Caco-2 (cell line): Measurements from ENCODE around the gene MKNK2. TPM values are rescaled to one million over a fixed set of nuclear protein-coding genes. Genes with fewer than 3 reads are reported as not detected.
A peak's percentile ranks its signal among the peaks of the same experiment; 100 is the strongest.

Source experiments
- BruUV-seq: library from RNA; stranded (reverse); fragments of 400-500 nt; replicated peaks from 2 replicates; lab custom pipeline; 2021; lab: Mats Ljungman, UMichigan
- CTCF ChIA-PET: fragments of 300-600 bp; sonication (Branson Sonifier 250); formaldehyde crosslinking; loops from one replicate; lab custom pipeline; 2022; ENCODE audit warnings: antibody characterized with exemption; lab: Charles Lee
- POLR2A ChIA-PET: fragments of 300-600 bp; sonication (Branson Sonifier 250); formaldehyde crosslinking; loops from one replicate; lab custom pipeline; 2022; ENCODE audit warnings: antibody characterized with exemption; lab: Charles Lee
- DNase-seq, 2 experiments: peaks; one replicate each; pipeline versions ENCODE4 v3.0.0 to v3.0.0-alpha.2; 2020 to 2022
- H3K27me3 ChIP-seq: replicated peaks from 2 replicates; pipeline ENCODE4 v1.6.0; 2011; ENCODE audit warnings: low read length; ENCODE audit not compliant: control insufficient read depth, insufficient read depth
- H3K36me3 ChIP-seq: 2 replicates; pipeline ENCODE4 v1.5.1; 2011; ENCODE audit warnings: low read length; ENCODE audit not compliant: control insufficient read depth, insufficient read depth
- H3K4me1 ChIP-seq: fragments of 250-450 bp; sonication (Bioruptor Pico); 2 replicates; pipeline ENCODE4 v1.5.1; 2020; ENCODE audit warnings: mild to moderate bottlenecking
- H3K4me3 ChIP-seq: 2 replicates; pipeline ENCODE4 v1.5.1; 2011; ENCODE audit warnings: low read depth, mild to moderate bottlenecking, control low read depth, low read length
- H3K9me3 ChIP-seq: fragments of 250-450 bp; sonication (Bioruptor Pico); 2 replicates; pipeline ENCODE4 v1.5.1; 2020; ENCODE audit warnings: mild to moderate bottlenecking, moderate library complexity
- H3K27ac Mint-ChIP-seq: one replicate; pipeline ENCODE4 v1.8.0; 2022; ENCODE audit warnings: mixed read lengths; ENCODE audit not compliant: unreplicated experiment
- H3K27me3 Mint-ChIP-seq: one replicate; pipeline ENCODE4 v1.8.0; 2022; ENCODE audit warnings: mixed read lengths; ENCODE audit not compliant: insufficient read depth, unreplicated experiment
- H3K36me3 Mint-ChIP-seq: one replicate; pipeline ENCODE4 v1.8.0; 2022; ENCODE audit warnings: mild to moderate bottlenecking, mixed read lengths; ENCODE audit not compliant: insufficient read depth, unreplicated experiment
- H3K4me1 Mint-ChIP-seq: one replicate; pipeline ENCODE4 v1.8.0; 2022; ENCODE audit warnings: low read depth, mixed read lengths; ENCODE audit not compliant: unreplicated experiment
- H3K4me3 Mint-ChIP-seq: one replicate; pipeline ENCODE4 v1.8.0; 2022; ENCODE audit warnings: mild to moderate bottlenecking, moderate library complexity, mixed read lengths; ENCODE audit not compliant: unreplicated experiment
- H3K9me3 Mint-ChIP-seq: one replicate; pipeline ENCODE4 v1.8.0; 2022; ENCODE audit warnings: mixed read lengths; ENCODE audit not compliant: unreplicated experiment
- CTCF ChIP-seq, 2 experiments: fragments of 200-600 bp in 1 of 2; IDR thresholded peaks; 1 replicate in 1 of 2; 2 replicates in 1 of 2; pipeline versions ENCODE4 v1.5.1 to v1.8.0; 2011 to 2022; ENCODE audit warnings: antibody characterized with exemption in 1 of 2, control low read depth in 1 of 2, inconsistent platforms in 1 of 2, low read depth in 1 of 2, low read length in 1 of 2, mild to moderate bottlenecking in 1 of 2, moderate library complexity in 1 of 2; ENCODE audit not compliant: insufficient read depth in 1 of 2, severe bottlenecking in 1 of 2, unreplicated experiment in 1 of 2
- intact Hi-C: fragments of 100-400 bp; cut with micrococcal nuclease; formaldehyde crosslinking; loops from one replicate; pipeline ENCODE4 v1.10.0; 2022; ENCODE audit not compliant: unreplicated experiment
- total RNA-seq: library from RNA; stranded (reverse); gene quantifications from 2 replicates; pipeline ENCODE4 v1.2.3, GENCODE V29; 2022

Gene MKNK2
- total RNA-seq, 1 experiment from 2014 or later, result 162 TPM

DNA sequence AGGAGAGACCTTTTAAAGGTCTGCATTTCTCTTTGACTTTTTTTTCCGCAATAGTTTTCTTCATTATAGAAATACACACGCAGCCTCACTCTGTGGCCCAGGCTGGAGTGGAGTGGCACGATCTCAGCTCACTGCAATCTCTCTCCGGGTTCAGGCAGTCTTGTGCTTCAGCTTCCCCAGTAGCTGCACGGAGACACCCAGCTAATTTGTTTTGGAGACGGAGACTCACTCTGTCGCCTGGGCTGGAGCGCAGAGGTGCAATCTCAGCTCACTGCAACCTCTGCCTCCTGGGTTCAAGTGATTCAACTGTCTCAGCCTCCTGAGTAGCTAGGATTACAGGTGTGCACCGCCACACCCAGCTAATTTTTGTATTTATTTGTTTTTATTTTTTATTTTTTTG, 11.7 kb upstream of the MKNK2 start:
- H3K4me3 Mint-ChIP-seq, result peak overlapping the region; percentile 82
- Histone ChIP-seq H3K36me3 (no peaks in the 10 kb centered on the region), H3K4me3 (no peak overlapping the region), H3K9me3 (no peaks in the 10 kb centered on the region), H3K27me3 (no peaks in the 10 kb centered on the region), H3K4me1 (peaks cover 24% of the 10 kb centered on the region)
- H3K27me3 Mint-ChIP-seq, result no peaks in the 10 kb centered on the region
- ChIA-PET CTCF (no interaction called here), POLR2A (no interaction called here)
- intact Hi-C loops, result loop anchor here (5.0 kb wide), 1 partner anchor 35 kb away; the partner anchor contains the start of genes IZUMO4 and MOB3A
- H3K36me3 Mint-ChIP-seq, result peaks cover 18% of the 10 kb centered on the region
- DNase-seq, result no peak
- no TSS peak for BruUV-seq
- no peak for TF ChIP-seq CTCF (IDR thresholded peaks at IDR 0.05; ENCODE audit: insufficient read depth in 1 of 2, low read depth in 1 of 2, low read length in 1 of 2, severe bottlenecking in 1 of 2, unreplicated experiment in 1 of 2)
- no peaks in the 10 kb centered on the region for H3K4me1 Mint-ChIP-seq
- peak overlapping the region; percentile 86 for H3K27ac Mint-ChIP-seq
- H3K9me3 Mint-ChIP-seq, result no peaks in the 10 kb centered on the region

DNA sequence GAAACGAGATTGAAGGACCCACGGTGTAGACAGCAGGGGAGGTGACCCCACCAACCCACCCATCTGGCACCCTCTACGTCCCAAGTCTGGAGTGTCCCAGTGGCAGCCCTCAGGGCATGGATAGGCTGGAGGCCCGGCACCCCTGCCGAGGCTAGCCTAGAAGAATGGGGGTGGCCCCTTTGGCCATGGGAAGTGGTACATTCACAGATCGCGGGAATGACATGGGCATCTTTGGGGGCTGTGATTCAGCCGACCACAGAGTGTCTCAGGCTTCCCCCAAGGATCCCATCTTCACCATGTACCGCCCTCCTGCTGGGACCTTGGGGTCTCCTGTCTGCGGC, 11.3 kb upstream of the MKNK2 start:
- CTCF ChIA-PET, result interaction anchor here (0.6 kb wide), 1 partner anchor 30 kb away, joined by 4 read pairs; no protein-coding TSS in a partner anchor
- intact Hi-C loops, result loop anchor here (5.0 kb wide), 1 partner anchor 35 kb away; the partner anchor contains the start of genes IZUMO4 and MOB3A

More for the DNA sequence above, 11.3 kb upstream of the MKNK2 start:
- no peak for DNase-seq
- no peaks in the 10 kb centered on the region for H3K9me3 Mint-ChIP-seq
- no peaks in the 10 kb centered on the region for H3K36me3 ChIP-seq
- no TSS peak for BruUV-seq
- TF ChIP-seq CTCF (IDR thresholded peaks at IDR 0.05; ENCODE audit: insufficient read depth in 1 of 2, low read depth in 1 of 2, low read length in 1 of 2, severe bottlenecking in 1 of 2, unreplicated experiment in 1 of 2), result no peak
- H3K9me3 ChIP-seq, result no peaks in the 10 kb centered on the region
- peaks cover 18% of the 10 kb centered on the region for H3K36me3 Mint-ChIP-seq
- peak overlapping the region; percentile 86 for H3K27ac Mint-ChIP-seq
- peaks cover 24% of the 10 kb centered on the region for H3K4me1 ChIP-seq
- H3K4me3 ChIP-seq, result peak overlapping the region; percentile 85
- no peaks in the 10 kb centered on the region for H3K4me1 Mint-ChIP-seq
- POLR2A ChIA-PET, result interaction anchor here (1.0 kb wide), 2 partner anchors 13 to 20 kb away, joined by 3 read pairs; no protein-coding TSS in a partner anchor
- H3K27me3 ChIP-seq, result no peaks in the 10 kb centered on the region
- no peaks in the 10 kb centered on the region for H3K27me3 Mint-ChIP-seq
- peak overlapping the region; percentile 82 for H3K4me3 Mint-ChIP-seq
